Body of pancreas (tissue), 4 donors: ENCODE results near the gene PRM3.

Source experiments
- CTCF ChIP-seq, 7 experiments: fragments of 450-650 bp in 4 of 7; fragments of 200-600 bp in 3 of 7; sonication (generic) in 3 of 7; IDR thresholded peaks; one replicate each; pipeline ENCODE4 v1.5.1; 2016 to 2019; ENCODE audit warnings: antibody characterized with exemption in 7 of 7
- POLR2A ChIP-seq, 3 donors: fragments of 450-650 bp; IDR thresholded peaks; one replicate each; pipeline ENCODE4 v1.6.1; 2016; ENCODE audit warnings: antibody characterized with exemption in 3 of 3, mild to moderate bottlenecking in 2 of 3

- TF ChIP-seq CTCF (IDR thresholded peaks at IDR 0.05) (peak in 1 of 7 experiments; percentile 11), POLR2A (IDR thresholded peaks at IDR 0.05) (no peak)
These were observed 18.3 kb downstream of the PRM3 start for GRCh38 chr16:11254913-11255736.
